B cell (primary cell): ENCODE data around the gene EPRS1. TPM values are rescaled to one million over a fixed set of nuclear protein-coding genes. Genes with fewer than 3 reads are reported as not detected.

ENCODE experiments used
- ATAC-seq: fragments of 200-7000 bp; cut with Tn5 transposase; one replicate; pipeline ENCODE4 v1.10.0; 2021; ENCODE audit warnings: low read depth, mild to moderate bottlenecking, moderate number of reproducible peaks, moderate library complexity
- CTCF ChIA-PET: fragments of 350-600 bp; sonication (Branson Sonifier 250); formaldehyde crosslinking; loops from one replicate; lab custom pipeline; 2021; ENCODE audit warnings: antibody characterized with exemption, inconsistent platforms; lab: Charles Lee
- POLR2A ChIA-PET: fragments of 350-600 bp; sonication (Branson Sonifier 250); formaldehyde crosslinking; loops from one replicate; lab custom pipeline; 2021; ENCODE audit warnings: antibody characterized with exemption; lab: Charles Lee
- DNase-seq: peaks from one replicate; pipeline ENCODE4 v3.0.0; 2013
- H2AFZ ChIP-seq: 2 replicates; pipeline ENCODE4 v1.6.1; 2012; ENCODE audit warnings: mild to moderate bottlenecking, low read depth, low read length; ENCODE audit not compliant: insufficient read depth, poor library complexity, severe bottlenecking
- H3K27ac ChIP-seq, 2 donors: 1 replicate in 1 of 2; 2 replicates in 1 of 2; pipeline ENCODE4 v1.5.1; 2012 to 2013; ENCODE audit warnings: low read length in 2 of 2, mild to moderate bottlenecking in 2 of 2, moderate library complexity in 1 of 2
- H3K27me3 ChIP-seq, 4 experiments: fragments of 200-600 bp in 1 of 4; sonication (generic) in 1 of 4; replicated peaks in 1 of 4; 1 replicate in 2 of 4; 2 replicates in 2 of 4; pipeline versions ENCODE4 v1.6.1 to v1.7.0; 2013 to 2016; ENCODE audit warnings: low read length in 3 of 4, mild to moderate bottlenecking in 2 of 4, mixed read lengths in 1 of 4, moderate library complexity in 1 of 4; ENCODE audit not compliant: insufficient read depth in 4 of 4, control insufficient read depth in 3 of 4; ENCODE audit errors: control extremely low read depth in 1 of 4
- H3K36me3 ChIP-seq, 2 experiments: replicated peaks in 1 of 2; 1 replicate in 1 of 2; 2 replicates in 1 of 2; pipeline versions ENCODE4 v1.6.1 to v1.7.1; 2013; ENCODE audit warnings: low read length in 1 of 2; ENCODE audit not compliant: insufficient read depth in 2 of 2, control insufficient read depth in 1 of 2; ENCODE audit errors: control extremely low read depth in 1 of 2, extremely low read depth in 1 of 2
- H3K4me1 ChIP-seq, 2 donors: fragments of 200-600 bp in 1 of 2; sonication (generic) in 1 of 2; 1 replicate in 1 of 2; 2 replicates in 1 of 2; pipeline versions ENCODE4 v1.5.1 to v1.6.1; 2013 to 2017; ENCODE audit warnings: low read length in 2 of 2; ENCODE audit not compliant: control insufficient read depth in 2 of 2, insufficient read depth in 2 of 2
- H3K4me2 ChIP-seq: replicated peaks from 2 replicates; pipeline ENCODE3; 2012; ENCODE audit warnings: mild to moderate bottlenecking, low read depth, low read length; ENCODE audit not compliant: poor library complexity, severe bottlenecking
- H3K4me3 ChIP-seq, 5 experiments: fragments of 200-600 bp in 1 of 5; sonication (generic) in 1 of 5; 1 replicate in 3 of 5; 2 replicates in 2 of 5; pipeline versions ENCODE4 v1.5.1 to v1.7.0; 2011 to 2016; ENCODE audit warnings: low read length in 4 of 5, mild to moderate bottlenecking in 4 of 5, low read depth in 2 of 5, control low read depth in 1 of 5, moderate library complexity in 1 of 5; ENCODE audit not compliant: insufficient read depth in 1 of 5; ENCODE audit errors: control extremely low read depth in 1 of 5, extremely low read depth in 1 of 5
- H3K79me2 ChIP-seq: fragments of 200-600 bp; sonication (generic); one replicate; pipeline ENCODE4 v1.6.0; 2016; ENCODE audit warnings: low read length; ENCODE audit not compliant: control insufficient read depth, insufficient read depth
- H3K9ac ChIP-seq: fragments of 200-600 bp; sonication (generic); 2 replicates; pipeline ENCODE4 v1.6.1; 2017; ENCODE audit warnings: mild to moderate bottlenecking, low read length, moderate library complexity
- H3K9me3 ChIP-seq, 3 donors: one replicate each; pipeline versions ENCODE4 v1.6.1 to v1.7.1; 2013; ENCODE audit warnings: low read length in 2 of 3; ENCODE audit not compliant: control insufficient read depth in 2 of 3, insufficient read depth in 1 of 3; ENCODE audit errors: control extremely low read depth in 1 of 3
- H4K20me1 ChIP-seq: 2 replicates; pipeline ENCODE4 v1.6.0; 2012; ENCODE audit warnings: mild to moderate bottlenecking, low read length; ENCODE audit not compliant: insufficient read depth, control insufficient read depth, poor library complexity, severe bottlenecking
- H3K27ac Mint-ChIP-seq: one replicate; pipeline ENCODE4 v1.8.0; 2021; ENCODE audit warnings: mixed read lengths
- H3K27me3 Mint-ChIP-seq: one replicate; pipeline ENCODE4 v1.8.0; 2021; ENCODE audit warnings: mixed read lengths
- H3K4me1 Mint-ChIP-seq: one replicate; pipeline ENCODE4 v1.8.0; 2021; ENCODE audit warnings: mixed read lengths
- H3K4me3 Mint-ChIP-seq: one replicate; pipeline ENCODE4 v1.8.0; 2021; ENCODE audit warnings: mixed read lengths
- H3K9me3 Mint-ChIP-seq: one replicate; pipeline ENCODE4 v1.8.0; 2022; ENCODE audit warnings: mixed read lengths; ENCODE audit not compliant: insufficient read depth
- CTCF ChIP-seq: fragments of 200-600 bp; IDR thresholded peaks from one replicate; pipeline ENCODE4 v1.8.0; 2022; ENCODE audit warnings: antibody characterized with exemption, mild to moderate bottlenecking
- EZH2 ChIP-seq: IDR thresholded peaks from 2 replicates; pipeline ENCODE4 v1.6.1; 2012; ENCODE audit warnings: borderline replicate concordance, low read depth, mild to moderate bottlenecking, moderate library complexity, low read length; ENCODE audit not compliant: insufficient read depth, poor library complexity, severe bottlenecking
- WGBS: methylation state at CpG from one replicate; pipeline ENCODE4 v1.1.5; 2013; ENCODE audit warnings: missing lambda C conversion rate; ENCODE audit not compliant: insufficient coverage; 5-methylcytosine and 5-hydroxymethylcytosine counted together
- intact Hi-C: fragments of 100-400 bp; cut with micrococcal nuclease; formaldehyde crosslinking; loops from one replicate; pipeline ENCODE4 v1.10.0; 2022
- polyA plus RNA-seq: library from polyadenylated mRNA; depleted of rRNA; stranded (reverse); fragments of >200 nt; gene quantifications from 2 replicates; pipeline ENCODE4 v1.2.3, GENCODE V29; 2012
- total RNA-seq, 2 donors: library from RNA; stranded (reverse); fragments of 120-200 nt in 1 of 2; gene quantifications; 1 replicate in 1 of 2; 2 replicates in 1 of 2; pipeline versions ENCODE4 v1.2.3 to v1.2.4, GENCODE V29; 2013 to 2022

Gene EPRS1
- total and polyA plus RNA-seq, 2 donors (not counting 1 experiment from before 2014, with no cell fraction given) = 17.3 to 61.7 TPM

DNA sequence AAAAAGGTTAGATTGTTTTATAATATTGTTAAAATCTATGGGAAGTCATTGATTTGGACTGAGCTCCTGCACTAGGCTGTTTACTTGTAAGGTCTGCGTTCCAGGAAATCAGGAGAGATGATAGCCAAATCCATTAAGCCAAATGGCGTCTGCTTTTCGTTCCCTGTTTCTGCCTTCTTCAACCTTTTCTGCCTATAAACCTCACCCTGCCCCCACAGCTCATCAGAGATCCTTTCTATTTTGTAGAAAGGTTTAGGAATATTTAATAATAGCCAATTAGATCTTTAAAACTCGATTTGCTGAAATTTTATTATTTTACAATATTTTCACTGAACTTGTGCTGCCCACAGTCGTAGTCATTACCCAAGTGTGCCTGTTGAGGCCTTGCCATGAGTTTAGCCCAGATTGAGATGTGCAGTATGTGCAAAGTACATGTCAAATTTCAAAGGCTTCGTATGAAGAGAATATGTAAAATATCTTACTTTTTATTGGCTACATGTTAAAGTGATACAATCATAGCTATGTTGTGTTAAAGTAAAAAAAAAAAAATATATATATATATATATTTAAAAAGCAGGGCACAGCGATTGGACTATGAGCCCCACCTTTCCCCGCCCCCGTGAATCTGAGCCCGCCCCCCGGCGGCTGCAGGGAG lies 47.2 kb upstream of the EPRS1 start:
- Histone ChIP-seq H2AFZ (peak overlapping the region; percentile 25), H3K9me3 (peaks cover 0 to 3% (median 0%) of the 10 kb centered on the region in 3 donors), H3K9ac (peak overlapping the region; percentile 12), H3K79me2 (peaks cover 40% of the 10 kb centered on the region), H3K4me1 (peaks cover 15 to 22% of the 10 kb centered on the region in 2 donors), H3K27me3 (no peaks in the 10 kb centered on the region), H3K4me2 (peak overlapping the region; percentile 80), H3K27ac (no peak overlapping the region), H3K4me3 (peak overlapping the region in 2 of 5 experiments; percentile 19 to 96), H3K36me3 (peaks cover 0 to 12% of the 10 kb centered on the region in 2 experiments), H4K20me1 (peaks cover 7% of the 10 kb centered on the region)
- Mint-ChIP-seq H3K27me3 (no peaks in the 10 kb centered on the region), H3K9me3 (no peaks in the 10 kb centered on the region), H3K27ac (no peak overlapping the region), H3K4me1 (peaks cover 36% of the 10 kb centered on the region), H3K4me3 (peak overlapping the region; percentile 82)
- WGBS = no CpG with 5 or more reads among the region's 12 CpGs
- ChIA-PET POLR2A (interaction anchor here (0.6 to 0.7 kb wide), 2 partner anchors 18 to 57 kb away, joined by 3 to 4 read pairs; no protein-coding TSS in a partner anchor), CTCF (interaction anchor here (0.9 to 1.3 kb wide), 6 partner anchors 10 to 104 kb away, joined by 3 to 5 read pairs (median 3); partner anchors contain the start of gene EPRS1)
- DNase-seq (no peak), ATAC-seq (no peak)
- no peak for TF ChIP-seq EZH2
- no peak for TF ChIP-seq CTCF
- intact Hi-C loops = loop anchor here (1.0 to 5.0 kb wide), 3 partner anchors 7 to 1806 kb away; partner anchors contain the start of genes EPRS1 and RRP15

- no peak overlapping the region for H2AFZ ChIP-seq
- TF ChIP-seq EZH2 = no peak
- TF ChIP-seq CTCF = no peak
- H3K9ac ChIP-seq = no peak overlapping the region
- H3K27ac Mint-ChIP-seq = no peak overlapping the region
- H3K27me3 Mint-ChIP-seq = no peaks in the 10 kb centered on the region
- ATAC-seq (no peak), DNase-seq (no peak)
- H3K36me3 ChIP-seq = peaks cover 0 to 6% of the 10 kb centered on the region in 2 experiments
- CTCF ChIA-PET = interaction anchor here (0.9 to 1.3 kb wide), 2 partner anchors 9 to 46 kb away, joined by 3 read pairs; partner anchors contain the start of gene EPRS1
- no peaks in the 10 kb centered on the region for H3K27me3 ChIP-seq
- H3K4me3 ChIP-seq = no peak overlapping the region
- H3K4me2 ChIP-seq = no peak overlapping the region
- peaks cover 15 to 27% of the 10 kb centered on the region in 2 donors for H3K4me1 ChIP-seq
- POLR2A ChIA-PET = no interaction called here
- peaks cover 7% of the 10 kb centered on the region for H4K20me1 ChIP-seq
- H3K4me3 Mint-ChIP-seq = no peak overlapping the region
- no peaks in the 10 kb centered on the region for H3K9me3 Mint-ChIP-seq
- peaks cover 0 to 7% (median 0%) of the 10 kb centered on the region in 3 donors for H3K9me3 ChIP-seq
- H3K79me2 ChIP-seq = peaks cover 47% of the 10 kb centered on the region
- no peak overlapping the region for H3K27ac ChIP-seq
- no CpG with 5 or more reads among the region's 1 CpG for WGBS
- H3K4me1 Mint-ChIP-seq = peaks cover 33% of the 10 kb centered on the region
- intact Hi-C loops = loop anchor here (5.0 kb wide), 1 partner anchor 1805 kb away; the partner anchor contains the start of gene RRP15
Measured at GRCh38 chr1:220092694-220093093, 46.4 kb upstream of the EPRS1 start.
